LHCN-M2 (cell line): Measurements from ENCODE around the gene PGBD1. TPM values are rescaled to one million over a fixed set of nuclear protein-coding genes. Genes with fewer than 3 reads are reported as not detected.

ENCODE experiments used
- DNase-seq: peaks from one replicate; pipeline ENCODE4 v3.0.0-alpha.2; 2012; ENCODE audit warnings: low read depth
- total RNA-seq: library from RNA; depleted of rRNA; stranded (reverse); fragments of >200 nt; gene quantifications from 2 replicates; pipeline ENCODE4 v1.2.3, GENCODE V29; 2014; rRNA removed

The PGBD1 gene
- total RNA-seq, 1 experiment from 2014 or later = 12.0 TPM

- no peak for DNase-seq
Measured at GRCh38 chr6:28334286-28335039, 53.1 kb downstream of the PGBD1 start.

- no peak for DNase-seq
Measured at GRCh38 chr6:28335040-28335563, 53.7 kb downstream of the PGBD1 start.

- peak; percentile 98 for DNase-seq
Measured at GRCh38 chr6:28335564-28336283, 54.4 kb downstream of the PGBD1 start, which contains the start of gene ZSCAN31. Gene ZSCAN31, minus strand, starts transcription at chr6:28336148. Its CDS starts 6,465 bp downstream, at chr6:28329683.

- peak; percentile 51 for DNase-seq
Measured at GRCh38 chr6:28336284-28337120, 55.1 kb downstream of the PGBD1 start.

GRCh38 chr6:28337121-28337520 is 55.7 kb downstream of the PGBD1 start:
- no peak for DNase-seq

GRCh38 chr6:28340310-28341095 is 59.1 kb downstream of the PGBD1 start:
- DNase-seq = no peak

- DNase-seq = no peak
Measured at GRCh38 chr6:28343898-28344677, 62.7 kb downstream of the PGBD1 start.

GRCh38 chr6:28345201-28345600 is 63.8 kb downstream of the PGBD1 start:
- no peak for DNase-seq

GRCh38 chr6:28347119-28347518 is 65.7 kb downstream of the PGBD1 start:
- DNase-seq = no peak

GRCh38 chr6:28349344-28349891 is 68.0 kb downstream of the PGBD1 start:
- no peak for DNase-seq

- peak; percentile 75 for DNase-seq
Measured at GRCh38 chr6:28349892-28350737, 68.7 kb downstream of the PGBD1 start, which contains the start of gene ZKSCAN3. Gene ZKSCAN3, plus strand, starts transcription at chr6:28349947. Its CDS starts 9,640 bp downstream, at chr6:28359587.

- no peak for DNase-seq
Measured at GRCh38 chr6:28351087-28351486, 69.7 kb downstream of the PGBD1 start.

GRCh38 chr6:28351493-28351925 is 70.1 kb downstream of the PGBD1 start:
- DNase-seq = no peak

Other genes starting within 250 kb of the PGBD1 start
- gene ZNF165, start 201.0 kb upstream of the PGBD1 start, total RNA-seq = 0.40 and 0.45 TPM in 2 replicates
- gene ZSCAN16, start 157.0 kb upstream of the PGBD1 start, total RNA-seq = 1.0 and 2.2 TPM in 2 replicates
- 12.6 and 15.0 TPM in 2 replicates for gene ZKSCAN8, start 139.7 kb upstream of the PGBD1 start, total RNA-seq
- gene ZSCAN9, start 56.3 kb upstream of the PGBD1 start, total RNA-seq = 10.3 and 15.5 TPM in 2 replicates
- 4.1 and 4.4 TPM in 2 replicates for gene ZKSCAN4, start 29.3 kb upstream of the PGBD1 start, total RNA-seq
- not detected in 2 replicates for gene NKAPL, start 22.3 kb upstream of the PGBD1 start, total RNA-seq
- gene ZSCAN26, start 14.4 kb upstream of the PGBD1 start, total RNA-seq = 11.3 and 12.7 TPM in 2 replicates
- gene ZSCAN31, start 54.6 kb downstream of the PGBD1 start, total RNA-seq = 5.1 and 8.9 TPM in 2 replicates
- gene ZKSCAN3, start 68.4 kb downstream of the PGBD1 start, total RNA-seq = 4.1 and 4.9 TPM in 2 replicates
- gene ZSCAN12, start 118.2 kb downstream of the PGBD1 start, total RNA-seq = 3.6 and 4.7 TPM in 2 replicates
- gene ZSCAN23, start 161.9 kb downstream of the PGBD1 start, total RNA-seq = 1.9 and 2.1 TPM in 2 replicates
- gene GPX6, start 234.2 kb downstream of the PGBD1 start, total RNA-seq = not detected in 2 replicates
- not detected in 2 replicates for gene GPX5, start 244.3 kb downstream of the PGBD1 start, total RNA-seq